Endodermal cell (in vitro differentiated cells): ENCODE measurements around the gene CINP. TPM values are rescaled to one million over a fixed set of nuclear protein-coding genes. Genes with fewer than 3 reads are reported as not detected.

Experiments
- DNase-seq: peaks from one replicate; pipeline ENCODE4 v3.0.0-alpha.2; 2017
- H3K27ac ChIP-seq: 2 replicates; pipeline ENCODE4 v1.5.1; 2013; ENCODE audit warnings: mild to moderate bottlenecking, low read depth, low read length, moderate library complexity
- H3K27me3 ChIP-seq: 2 replicates; pipeline ENCODE4 v1.6.1; 2013; ENCODE audit warnings: mild to moderate bottlenecking, low read length, moderate library complexity; ENCODE audit not compliant: insufficient read depth, control insufficient read depth, poor library complexity, severe bottlenecking
- H3K36me3 ChIP-seq: 2 replicates; pipeline ENCODE4 v1.7.0; 2013; ENCODE audit warnings: mild to moderate bottlenecking, low read length, moderate library complexity; ENCODE audit not compliant: control insufficient read depth, insufficient read depth
- H3K4me1 ChIP-seq: one replicate; pipeline ENCODE4 v1.7.0; 2013; ENCODE audit warnings: low read length; ENCODE audit not compliant: control insufficient read depth, insufficient read depth
- H3K4me3 ChIP-seq: 2 replicates; pipeline ENCODE4 v1.5.1; 2013; ENCODE audit warnings: mild to moderate bottlenecking, low read length, moderate library complexity
- H3K9ac ChIP-seq: 2 replicates; pipeline ENCODE4 v1.6.1; 2013; ENCODE audit warnings: mild to moderate bottlenecking, low read length, moderate library complexity; ENCODE audit not compliant: poor library complexity, severe bottlenecking; ENCODE audit errors: extremely low read depth
- H3K9me3 ChIP-seq: 2 replicates; pipeline ENCODE4 v1.6.1; 2013; ENCODE audit warnings: mild to moderate bottlenecking, low read length, moderate library complexity; ENCODE audit not compliant: control insufficient read depth
- H3K27ac Mint-ChIP-seq: 2 replicates; pipeline ENCODE4 v1.8.0; 2020; ENCODE audit warnings: mixed read lengths
- H3K27me3 Mint-ChIP-seq: 2 replicates; pipeline ENCODE4 v1.8.0; 2021; ENCODE audit warnings: mild to moderate bottlenecking, mixed read lengths; ENCODE audit not compliant: insufficient read depth
- H3K36me3 Mint-ChIP-seq: 2 replicates; pipeline ENCODE4 v1.8.0; 2020; ENCODE audit warnings: low read depth, mixed read lengths
- H3K4me1 Mint-ChIP-seq: 2 replicates; pipeline ENCODE4 v1.8.0; 2020; ENCODE audit warnings: mixed read lengths
- H3K4me3 Mint-ChIP-seq: 2 replicates; pipeline ENCODE4 v1.8.0; 2020; ENCODE audit warnings: mild to moderate bottlenecking, moderate library complexity, mixed read lengths
- H3K9me3 Mint-ChIP-seq: 2 replicates; pipeline ENCODE4 v1.8.0; 2020; ENCODE audit warnings: mild to moderate bottlenecking, mixed read lengths
- CTCF ChIP-seq: fragments of 200-600 bp; sonication (generic); conservative IDR thresholded peaks from 2 replicates; pipeline ENCODE4 v1.5.0; 2021; ENCODE audit warnings: antibody characterized with exemption, mild to moderate bottlenecking
- whole genome bisulfite sequencing, 2 experiments: methylation state at CpG; one replicate each; pipeline versions ENCODE4 v1.1.5 to v1.1.7; 2013; ENCODE audit warnings: missing lambda C conversion rate in 2 of 2, mixed read lengths in 1 of 2; ENCODE audit not compliant: insufficient coverage in 1 of 2, insufficient read length in 1 of 2; 5-methylcytosine and 5-hydroxymethylcytosine counted together
- total RNA-seq, 2 donors: library from RNA; stranded (reverse); fragmentation: NEBNext Ultra II Directional in 1 of 2; extraction: Animal tissue kit (Norgen Biotek cat#: 25700) in 1 of 2; gene quantifications; 2 replicates in 1 of 2; 3 replicates in 1 of 2; pipeline ENCODE4 v1.2.1, GENCODE V29; 2021

CINP gene
- total RNA-seq, 2 donors from 2014 or later = 33.3 to 38.3 TPM

- Histone ChIP-seq H3K4me1 (no peaks in the 10 kb centered on the region), H3K27ac (no peak overlapping the region), H3K9me3 (no peaks in the 10 kb centered on the region), H3K27me3 (no peaks in the 10 kb centered on the region), H3K36me3 (peaks cover 53% of the 10 kb centered on the region), H3K9ac (no peak overlapping the region), H3K4me3 (no peak overlapping the region)
- Mint-ChIP-seq H3K36me3 (peaks cover 61% of the 10 kb centered on the region), H3K4me3 (no peak overlapping the region), H3K4me1 (no peaks in the 10 kb centered on the region), H3K9me3 (no peaks in the 10 kb centered on the region), H3K27me3 (no peaks in the 10 kb centered on the region), H3K27ac (no peak overlapping the region)
- DNase-seq = no peak
- WGBS, 2 experiments = 93 to 99% methylated on average over 8 to 10 of the region's 10 CpGs
- TF ChIP-seq CTCF = no peak
These were observed 11.7 kb downstream of the CINP start for GRCh38 chr14:102351023-102351422.

GRCh38 chr14:102348376-102348775, 14.3 kb downstream of the CINP start:
- H3K9me3 Mint-ChIP-seq = no peaks in the 10 kb centered on the region
- no peak overlapping the region for H3K27ac Mint-ChIP-seq
- Histone ChIP-seq H3K27ac (no peak overlapping the region), H3K9ac (no peak overlapping the region), H3K27me3 (no peaks in the 10 kb centered on the region), H3K36me3 (peaks cover 38% of the 10 kb centered on the region), H3K9me3 (no peaks in the 10 kb centered on the region), H3K4me1 (no peaks in the 10 kb centered on the region), H3K4me3 (no peak overlapping the region)
- no peaks in the 10 kb centered on the region for H3K27me3 Mint-ChIP-seq
- H3K4me1 Mint-ChIP-seq = no peaks in the 10 kb centered on the region
- H3K36me3 Mint-ChIP-seq = peaks cover 54% of the 10 kb centered on the region
- no peak for TF ChIP-seq CTCF
- WGBS, 2 experiments = 96 to 99% methylated on average over 13 to 16 of the region's 16 CpGs
- no peak overlapping the region for H3K4me3 Mint-ChIP-seq
- no peak for DNase-seq

GRCh38 chr14:102346645-102347044, 16.0 kb downstream of the CINP start:
- H3K9ac ChIP-seq = no peak overlapping the region
- H3K27me3 ChIP-seq = no peaks in the 10 kb centered on the region
- H3K9me3 ChIP-seq = no peaks in the 10 kb centered on the region
- H3K27me3 Mint-ChIP-seq = no peaks in the 10 kb centered on the region
- 94 to 100% methylated on average over 3 to 4 of the region's 4 CpGs for WGBS, 2 experiments
- no peak for TF ChIP-seq CTCF
- no peak overlapping the region for H3K27ac Mint-ChIP-seq
- no peak overlapping the region for H3K27ac ChIP-seq
- H3K36me3 ChIP-seq = peaks cover 43% of the 10 kb centered on the region
- H3K4me3 Mint-ChIP-seq = no peak overlapping the region
- DNase-seq = no peak
- H3K4me3 ChIP-seq = no peak overlapping the region
- no peaks in the 10 kb centered on the region for H3K4me1 ChIP-seq
- H3K4me1 Mint-ChIP-seq = no peaks in the 10 kb centered on the region
- H3K9me3 Mint-ChIP-seq = no peaks in the 10 kb centered on the region
- peaks cover 62% of the 10 kb centered on the region for H3K36me3 Mint-ChIP-seq
